ENCODE data around the gene SLC13A5.

- TF ChIP-seq CTCF (IDR thresholded peaks at IDR 0.05) = no peak
- no peak for TF ChIP-seq POLR2A (IDR thresholded peaks at IDR 0.05)
- TF ChIP-seq POLR2AphosphoS5 (IDR thresholded peaks at IDR 0.05) = no peak
Observed at GRCh38 chr17:6639586-6640535, 73.3 kb downstream of the SLC13A5 start.
